ENCODE measurements around the gene KLHL22.
"Not testable (repeated sequence)": the region's sequence is repeated elsewhere in the genome, so short reads cannot be mapped to it uniquely, and the experiment has no call there.

KLHL22 gene, protein sequence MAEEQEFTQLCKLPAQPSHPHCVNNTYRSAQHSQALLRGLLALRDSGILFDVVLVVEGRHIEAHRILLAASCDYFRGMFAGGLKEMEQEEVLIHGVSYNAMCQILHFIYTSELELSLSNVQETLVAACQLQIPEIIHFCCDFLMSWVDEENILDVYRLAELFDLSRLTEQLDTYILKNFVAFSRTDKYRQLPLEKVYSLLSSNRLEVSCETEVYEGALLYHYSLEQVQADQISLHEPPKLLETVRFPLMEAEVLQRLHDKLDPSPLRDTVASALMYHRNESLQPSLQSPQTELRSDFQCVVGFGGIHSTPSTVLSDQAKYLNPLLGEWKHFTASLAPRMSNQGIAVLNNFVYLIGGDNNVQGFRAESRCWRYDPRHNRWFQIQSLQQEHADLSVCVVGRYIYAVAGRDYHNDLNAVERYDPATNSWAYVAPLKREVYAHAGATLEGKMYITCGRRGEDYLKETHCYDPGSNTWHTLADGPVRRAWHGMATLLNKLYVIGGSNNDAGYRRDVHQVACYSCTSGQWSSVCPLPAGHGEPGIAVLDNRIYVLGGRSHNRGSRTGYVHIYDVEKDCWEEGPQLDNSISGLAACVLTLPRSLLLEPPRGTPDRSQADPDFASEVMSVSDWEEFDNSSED

DNA sequence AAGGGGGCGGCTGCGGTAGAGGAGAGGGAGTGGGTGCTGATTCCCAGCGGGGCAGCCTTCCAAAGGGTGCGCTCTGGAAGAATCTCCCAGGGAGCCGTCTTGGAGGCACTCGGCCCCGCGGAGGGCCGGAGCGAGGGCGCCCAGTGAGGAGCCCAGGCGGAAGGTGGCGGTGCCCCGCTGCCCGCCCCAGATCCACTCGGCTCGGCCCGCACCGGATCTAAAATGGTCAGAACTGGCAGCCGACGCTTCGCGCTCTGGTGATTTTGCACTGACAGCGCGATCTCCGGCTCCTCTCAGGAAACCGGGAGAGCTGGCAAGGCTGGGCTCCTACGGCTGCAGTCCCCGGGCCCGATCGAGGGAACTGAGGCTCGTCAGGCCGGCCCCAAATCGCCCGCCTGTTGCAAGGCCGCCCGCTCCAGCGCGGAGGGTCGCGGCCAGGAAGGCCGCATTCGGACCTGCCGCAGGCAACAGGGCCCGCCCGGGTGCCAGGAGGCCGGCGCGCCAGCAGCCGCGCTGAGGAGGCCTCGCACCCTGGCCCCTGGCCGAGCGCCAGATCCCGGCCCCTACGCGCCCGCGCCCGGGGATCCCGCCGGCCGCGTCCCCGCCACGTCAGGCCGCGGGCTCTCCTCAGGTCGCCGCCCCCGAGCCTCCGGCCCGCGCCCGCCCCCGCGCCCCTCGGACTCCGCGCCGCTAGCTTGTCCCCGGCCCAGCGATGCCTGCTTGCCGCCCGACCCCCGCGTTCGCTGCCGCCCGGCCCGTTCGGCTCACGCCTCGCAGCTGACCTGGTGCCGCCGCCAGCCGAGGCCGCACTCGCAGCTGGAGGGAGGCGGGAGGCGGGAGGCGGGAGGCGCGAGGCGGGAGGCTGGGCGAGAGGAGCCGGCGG is at the start of gene KLHL22:
Gene KLHL22 (minus strand): TSS at position 818 of the 883 bp plus-strand sequence. CDS start 6,584 bp downstream, outside the sequence.
- in situ Hi-C loops (cut with MboI; ENCODE audit: low sequenced_read_pairs): no loop called here

DNA sequence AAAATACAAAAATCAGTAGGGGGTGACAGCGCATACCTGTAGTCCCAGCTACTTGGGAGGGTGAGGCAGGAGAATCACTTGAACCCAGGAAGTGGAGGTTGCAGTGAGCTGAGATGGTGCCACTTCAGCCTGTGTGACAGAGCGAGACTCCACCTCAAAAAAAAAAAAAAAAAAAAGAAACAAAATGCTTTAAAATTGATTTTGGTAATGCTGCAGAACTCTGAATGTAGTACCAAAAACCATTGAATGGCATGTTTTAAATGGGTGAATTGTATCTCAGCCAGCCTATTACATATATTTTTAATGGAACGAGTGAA is 49.7 kb upstream of the KLHL22 start:
- in situ Hi-C loops (cut with MboI; ENCODE audit: low sequenced_read_pairs): not testable (repeated sequence)

DNA sequence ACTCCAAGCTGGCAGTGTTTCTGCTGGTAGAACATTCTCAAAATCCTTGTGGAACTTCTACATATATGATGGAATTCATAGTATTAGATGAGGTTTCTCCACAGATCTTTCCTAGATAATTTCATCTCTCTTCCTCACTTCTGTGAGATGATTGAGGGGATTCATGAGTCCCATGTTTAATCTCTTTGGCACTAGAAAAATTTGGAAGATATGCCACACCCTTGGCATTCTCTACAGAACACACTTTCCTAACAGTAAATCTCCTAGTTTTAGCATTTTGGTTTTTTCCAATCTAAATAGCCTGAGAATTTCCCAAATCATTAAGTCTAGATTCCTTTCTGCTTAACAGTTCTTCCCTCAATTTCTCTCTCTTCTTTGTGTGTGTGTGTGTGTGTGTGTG is 47.1 kb upstream of the KLHL22 start:
- in situ Hi-C loops (cut with MboI; ENCODE audit: low sequenced_read_pairs): no loop called here

DNA sequence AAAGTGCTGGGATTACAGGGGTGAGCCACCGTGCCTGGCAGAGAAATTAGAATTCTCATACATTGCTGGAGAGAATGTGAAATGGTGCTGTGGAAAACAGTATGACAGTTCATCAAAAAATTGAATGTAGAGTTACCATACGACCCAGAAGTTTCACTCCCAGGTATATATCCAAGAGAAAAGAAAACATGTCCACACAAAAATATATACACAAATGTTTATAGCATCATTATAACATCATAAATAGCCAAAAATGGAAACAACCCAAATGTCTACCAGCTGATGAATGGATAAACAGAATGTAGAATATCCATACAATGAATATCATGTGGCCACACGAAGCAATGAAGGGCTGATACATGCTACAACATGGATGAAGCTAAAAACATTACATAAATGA is 46.5 kb upstream of the KLHL22 start:
- in situ Hi-C loops (cut with MboI; ENCODE audit: low sequenced_read_pairs): no loop called here

DNA sequence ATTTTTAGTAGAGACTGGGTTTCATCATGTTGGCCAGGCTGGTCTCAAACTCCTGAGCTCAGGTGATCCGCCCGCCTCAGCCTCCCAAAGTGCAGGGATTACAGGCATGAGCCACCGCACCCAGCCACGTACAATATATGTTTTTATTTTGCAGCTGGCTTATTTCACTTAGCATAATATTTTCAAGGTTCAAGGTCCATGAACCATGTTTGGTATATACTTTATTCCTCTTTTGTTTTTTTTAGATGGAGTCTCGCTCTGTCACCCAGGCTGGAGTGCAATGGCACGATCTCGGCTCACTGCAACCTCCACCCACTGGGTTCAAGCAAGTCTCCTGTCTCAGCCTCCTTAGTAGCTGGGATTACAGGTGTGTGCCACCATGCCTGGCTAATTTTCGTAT is 43.3 kb upstream of the KLHL22 start:
- in situ Hi-C loops (cut with MboI; ENCODE audit: low sequenced_read_pairs): not testable (repeated sequence)

DNA sequence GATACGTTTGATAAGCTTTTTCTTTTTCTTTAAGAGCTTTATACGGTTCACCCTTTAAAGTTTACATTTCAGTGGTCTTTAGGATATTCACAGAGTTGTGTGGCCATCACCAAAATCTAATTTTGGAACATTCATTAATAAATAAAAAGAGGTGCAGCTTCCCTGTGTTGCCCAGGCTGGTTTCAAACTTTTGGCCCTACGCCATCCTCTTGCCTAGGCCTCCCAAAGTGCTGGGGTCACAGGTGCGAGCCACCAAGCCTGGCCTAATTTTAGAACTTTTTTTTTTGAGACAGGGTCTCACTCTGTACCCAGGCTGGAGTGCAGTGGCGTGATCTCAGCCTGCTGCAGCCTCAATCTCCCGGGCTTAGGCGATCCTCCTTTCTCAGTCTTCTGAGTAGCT is 42.4 kb upstream of the KLHL22 start:
- in situ Hi-C loops (cut with MboI; ENCODE audit: low sequenced_read_pairs): no loop called here

DNA sequence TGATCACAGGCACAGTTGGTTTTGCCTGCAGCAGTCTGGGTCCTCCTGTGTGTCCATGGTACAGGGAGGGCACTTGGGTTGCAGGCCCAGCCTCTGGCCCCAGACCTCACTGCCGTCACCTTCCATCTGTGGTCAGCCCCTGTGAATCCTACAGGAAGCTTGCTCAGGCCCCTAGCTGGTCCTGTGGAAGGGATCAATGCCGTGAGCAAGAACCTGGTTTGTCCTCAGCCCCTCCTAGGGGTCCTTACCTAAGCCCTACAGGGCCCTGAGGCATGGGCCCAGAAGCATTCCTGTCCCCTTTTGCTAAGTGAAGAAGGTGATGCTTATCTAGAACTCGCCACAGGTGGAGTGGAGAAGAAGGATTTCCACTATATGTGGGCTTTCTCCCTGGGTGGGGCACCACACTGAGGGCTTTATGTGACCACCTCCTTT is 41.7 kb upstream of the KLHL22 start:
- in situ Hi-C loops (cut with MboI; ENCODE audit: low sequenced_read_pairs): no loop called here

DNA sequence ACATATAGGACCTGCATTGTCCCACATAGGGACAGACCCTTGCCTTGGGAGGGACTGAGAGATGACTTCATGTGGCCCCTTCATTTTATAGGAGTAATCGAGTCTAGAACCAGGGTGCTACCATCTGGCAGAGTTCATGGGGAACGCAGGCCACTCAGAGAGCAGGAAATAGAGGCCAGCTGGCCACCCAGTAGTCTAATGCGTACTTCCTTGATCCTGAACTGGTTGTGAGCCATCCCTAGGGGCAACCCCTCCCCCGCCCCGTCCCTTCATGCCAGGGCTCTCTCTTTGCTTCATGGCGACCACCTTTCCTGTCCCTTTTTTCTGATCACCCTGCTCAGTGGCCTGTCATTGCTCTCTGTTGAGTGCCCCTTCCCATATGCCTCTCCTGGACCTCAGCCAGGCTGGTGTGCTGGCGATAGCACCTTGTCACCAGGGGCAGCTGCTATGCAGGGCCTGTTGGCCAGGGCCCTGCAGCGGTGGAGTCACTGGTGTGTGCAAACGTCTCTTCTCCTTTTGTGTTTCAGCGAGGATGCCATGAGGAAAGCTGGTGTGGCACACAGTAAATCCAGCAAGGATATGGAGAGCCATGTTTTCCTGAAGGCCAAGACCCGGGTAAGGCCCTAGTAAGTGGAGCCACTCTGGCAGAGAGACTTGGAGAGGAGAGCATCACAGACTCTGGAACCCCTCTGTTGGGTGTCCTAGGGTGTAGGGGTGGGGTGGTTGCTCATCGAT is 41.2 kb upstream of the KLHL22 start:
- in situ Hi-C loops (cut with MboI; ENCODE audit: low sequenced_read_pairs): no loop called here

DNA sequence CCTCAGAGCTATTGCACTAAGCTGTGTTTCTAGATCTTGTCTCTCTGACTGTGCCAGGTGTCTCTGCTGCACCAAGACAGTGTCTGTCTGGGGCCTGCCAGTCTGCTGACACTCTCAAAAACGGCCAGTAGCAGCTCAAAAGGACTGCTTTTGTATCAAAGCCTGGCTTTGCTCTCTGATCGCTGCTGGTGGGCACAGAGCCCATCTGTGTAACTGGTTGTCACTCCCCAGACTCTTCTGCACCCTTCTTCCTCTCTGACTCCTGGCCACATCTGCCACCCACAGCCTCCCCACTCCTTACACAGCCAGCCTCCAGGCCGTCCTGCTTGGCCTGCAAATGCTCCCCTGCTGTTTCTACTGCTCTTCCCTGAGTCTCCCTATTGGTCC is 38.3 kb upstream of the KLHL22 start:
- in situ Hi-C loops (cut with MboI; ENCODE audit: low sequenced_read_pairs): no loop called here

DNA sequence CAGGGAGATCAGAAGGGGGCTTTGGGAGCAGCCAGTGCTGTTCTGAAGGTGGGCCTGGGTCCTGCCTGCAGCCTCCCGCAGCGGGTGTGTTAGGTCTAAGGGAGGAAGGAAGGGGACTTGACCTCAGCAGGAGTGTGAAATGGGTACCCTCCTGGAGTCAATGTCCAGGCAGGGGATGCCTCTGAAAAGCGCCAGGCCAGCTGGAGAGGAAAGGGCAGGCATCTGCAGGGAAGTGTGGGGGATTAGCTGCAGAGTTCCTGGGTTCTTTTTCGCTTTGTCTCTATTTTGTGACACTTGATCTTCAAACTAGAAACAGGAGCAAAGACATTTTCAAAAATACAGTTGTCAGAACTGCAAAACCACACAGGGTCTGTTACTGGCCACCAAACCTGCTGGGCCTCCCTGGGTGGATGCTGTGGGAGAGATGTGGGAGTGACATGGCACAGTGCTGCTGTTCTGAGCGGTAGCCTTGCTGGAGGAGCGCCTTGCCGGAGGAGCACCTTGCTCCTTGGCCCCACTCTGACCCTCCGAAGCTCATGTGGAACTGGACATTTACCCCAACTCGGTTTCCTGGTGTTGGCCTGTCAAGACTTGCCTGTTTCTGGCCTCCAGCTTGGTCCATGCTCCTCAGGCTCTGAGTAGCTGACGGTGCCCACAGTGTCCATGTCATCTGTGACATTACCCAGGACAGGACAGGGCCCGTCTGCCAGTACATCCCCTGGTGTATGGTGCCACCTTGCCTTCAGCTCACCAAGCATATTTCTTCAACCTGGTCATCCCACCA is 37.7 kb upstream of the KLHL22 start:
- in situ Hi-C loops (cut with MboI; ENCODE audit: low sequenced_read_pairs): no loop called here

DNA sequence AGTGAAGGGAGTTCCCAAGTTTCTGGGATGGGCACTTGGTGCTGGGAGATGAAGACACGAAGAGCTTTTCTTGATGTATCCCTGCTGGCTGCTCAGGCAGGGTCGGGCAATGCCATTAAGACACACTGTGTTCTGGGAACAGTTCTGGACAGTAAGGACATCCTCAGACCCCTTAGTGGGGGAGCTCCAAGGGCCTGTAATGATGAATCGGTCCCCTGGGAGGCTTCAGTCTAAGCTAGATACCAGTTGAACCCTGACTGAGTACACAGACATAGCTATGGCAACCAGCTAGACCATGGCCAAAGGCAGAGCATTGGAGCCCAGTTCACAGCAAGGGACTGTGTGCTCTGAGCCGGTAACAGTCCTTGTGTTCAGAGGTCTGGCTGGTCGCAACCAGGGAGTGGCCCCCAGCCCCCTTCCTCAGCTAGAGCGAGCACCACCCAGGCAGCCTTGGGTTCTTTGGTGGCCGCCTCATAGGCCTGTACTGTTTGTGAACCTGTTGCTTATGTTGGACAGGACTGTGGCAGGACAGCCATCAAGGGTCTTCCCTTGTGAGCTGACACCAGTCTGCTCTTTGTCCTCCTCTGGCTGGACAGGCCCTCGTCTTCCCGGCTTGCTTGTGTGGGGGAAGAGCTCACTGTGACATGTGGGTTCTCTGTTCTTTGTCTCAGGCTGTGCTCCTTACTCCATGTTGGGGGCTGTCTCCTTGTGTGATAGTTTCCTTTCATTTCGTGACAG is 36.8 kb upstream of the KLHL22 start:
- in situ Hi-C loops (cut with MboI; ENCODE audit: low sequenced_read_pairs): no loop called here

DNA sequence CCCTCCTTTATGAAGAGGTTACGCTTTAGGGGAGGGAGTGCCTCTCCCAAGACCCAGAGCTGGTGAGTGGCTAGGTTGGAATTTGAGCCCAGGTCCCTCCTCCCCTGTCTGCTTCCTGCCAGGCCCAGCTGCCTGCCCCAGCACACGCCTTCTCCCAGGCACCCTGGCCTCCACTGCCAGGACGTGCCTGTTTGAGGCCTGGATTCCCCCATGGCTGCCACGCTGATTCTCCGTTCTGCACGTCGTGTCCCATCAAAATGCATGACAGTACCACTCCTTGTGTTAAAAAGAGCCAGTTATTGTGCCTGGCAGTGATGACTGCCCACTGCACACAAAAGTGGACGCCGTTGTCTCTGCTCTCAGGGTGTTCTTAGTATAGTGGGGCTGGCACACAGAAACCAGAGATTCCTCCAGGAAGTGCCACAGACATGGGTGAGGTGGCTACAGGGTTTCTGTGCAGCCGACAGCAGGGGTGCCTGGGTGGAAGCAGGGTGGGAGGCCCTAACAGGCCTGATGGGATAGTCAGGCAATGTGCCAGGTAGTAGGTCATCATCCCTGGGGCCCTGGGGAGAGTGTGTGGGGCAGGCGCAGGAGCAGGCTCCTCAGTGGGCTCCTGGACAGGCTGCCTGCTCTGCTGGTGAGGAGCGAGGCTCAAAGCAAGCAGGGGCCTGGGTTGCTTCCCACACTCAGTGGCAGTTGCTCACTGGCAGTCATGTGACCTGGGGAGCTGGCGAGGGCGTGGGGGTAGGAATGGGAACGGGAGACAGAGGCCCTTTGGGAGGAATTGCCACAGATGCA is 36.0 kb upstream of the KLHL22 start:
- in situ Hi-C loops (cut with MboI; ENCODE audit: low sequenced_read_pairs): no loop called here

DNA sequence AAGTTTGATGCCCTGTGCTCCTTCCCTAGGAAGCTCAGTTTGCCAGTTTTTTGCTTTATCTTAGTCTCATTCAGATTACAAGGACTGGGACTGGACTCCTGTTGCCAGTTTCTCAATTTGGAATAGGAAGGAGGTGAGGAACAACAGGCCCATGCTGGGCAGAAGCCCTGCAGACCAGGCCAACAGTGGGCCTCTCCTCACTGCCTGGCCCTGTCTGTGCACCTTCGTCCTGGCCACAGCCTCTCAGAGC is 35.5 kb upstream of the KLHL22 start:
- in situ Hi-C loops (cut with MboI; ENCODE audit: low sequenced_read_pairs): no loop called here

DNA sequence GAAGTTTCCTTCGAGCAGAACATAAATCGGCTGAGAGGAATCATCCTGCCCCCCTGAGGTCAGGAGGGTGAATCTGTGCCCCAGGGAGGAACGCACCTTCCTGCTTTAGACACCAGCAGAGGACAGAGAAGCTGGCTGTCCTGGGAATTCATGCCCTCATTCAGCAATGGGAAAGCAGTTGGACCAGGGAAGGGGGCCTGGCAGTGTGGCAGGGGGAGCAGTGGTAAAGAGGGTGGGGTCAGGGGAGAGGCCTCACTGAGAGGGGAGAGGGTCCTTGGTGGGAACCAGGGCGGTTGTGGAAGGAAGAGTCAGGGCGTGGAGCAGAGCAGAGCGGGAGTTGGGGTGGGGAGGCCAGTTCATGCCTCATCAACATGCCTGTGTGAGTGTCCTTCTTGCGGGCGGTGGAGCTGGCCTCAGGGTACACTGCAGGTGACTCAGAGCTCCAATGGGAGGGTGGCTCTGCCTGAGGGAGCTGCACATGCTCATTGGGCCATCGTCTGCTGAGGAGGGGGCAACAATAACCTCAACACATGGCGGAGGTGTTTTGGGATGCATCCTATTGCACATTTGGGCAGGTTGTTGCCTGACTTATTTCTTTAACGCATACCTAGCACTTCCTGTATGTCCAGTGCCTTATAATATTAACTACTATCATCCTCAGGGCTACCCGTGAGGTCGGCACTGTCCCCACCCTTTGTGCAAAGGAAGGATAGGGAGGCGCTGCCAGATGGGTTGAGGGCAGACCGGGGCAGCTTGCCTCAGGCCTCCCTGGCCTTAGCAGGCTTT is 35.0 kb upstream of the KLHL22 start:
- in situ Hi-C loops (cut with MboI; ENCODE audit: low sequenced_read_pairs): no loop called here

DNA sequence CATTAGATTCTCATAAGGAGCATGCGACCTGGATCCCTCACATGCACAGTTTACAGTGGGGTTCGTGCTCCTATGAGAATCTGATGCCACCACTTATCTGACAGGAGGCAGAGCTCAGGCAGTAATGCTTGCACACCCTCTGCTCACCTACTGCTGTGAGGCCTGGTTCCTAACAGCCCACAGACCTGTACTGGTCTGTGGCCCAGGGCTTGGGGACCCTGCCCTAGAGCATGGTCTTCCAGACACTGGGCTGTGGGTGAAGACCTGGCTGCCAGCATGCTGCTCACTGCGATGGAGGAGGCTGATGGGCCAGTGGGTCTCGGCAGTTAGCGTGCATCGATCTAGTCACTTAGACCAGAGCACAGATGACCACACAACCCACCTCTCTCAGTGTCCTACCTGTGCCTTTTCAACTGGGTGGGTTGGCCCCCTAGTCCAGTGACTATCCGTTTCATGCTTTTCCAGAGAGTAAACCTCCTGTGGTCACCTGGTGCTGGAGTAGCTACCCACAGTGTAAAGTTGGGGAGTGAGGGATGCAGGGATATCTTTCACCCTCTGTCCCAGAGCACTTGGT is 32.9 kb upstream of the KLHL22 start:
- in situ Hi-C loops (cut with MboI; ENCODE audit: low sequenced_read_pairs): no loop called here

DNA sequence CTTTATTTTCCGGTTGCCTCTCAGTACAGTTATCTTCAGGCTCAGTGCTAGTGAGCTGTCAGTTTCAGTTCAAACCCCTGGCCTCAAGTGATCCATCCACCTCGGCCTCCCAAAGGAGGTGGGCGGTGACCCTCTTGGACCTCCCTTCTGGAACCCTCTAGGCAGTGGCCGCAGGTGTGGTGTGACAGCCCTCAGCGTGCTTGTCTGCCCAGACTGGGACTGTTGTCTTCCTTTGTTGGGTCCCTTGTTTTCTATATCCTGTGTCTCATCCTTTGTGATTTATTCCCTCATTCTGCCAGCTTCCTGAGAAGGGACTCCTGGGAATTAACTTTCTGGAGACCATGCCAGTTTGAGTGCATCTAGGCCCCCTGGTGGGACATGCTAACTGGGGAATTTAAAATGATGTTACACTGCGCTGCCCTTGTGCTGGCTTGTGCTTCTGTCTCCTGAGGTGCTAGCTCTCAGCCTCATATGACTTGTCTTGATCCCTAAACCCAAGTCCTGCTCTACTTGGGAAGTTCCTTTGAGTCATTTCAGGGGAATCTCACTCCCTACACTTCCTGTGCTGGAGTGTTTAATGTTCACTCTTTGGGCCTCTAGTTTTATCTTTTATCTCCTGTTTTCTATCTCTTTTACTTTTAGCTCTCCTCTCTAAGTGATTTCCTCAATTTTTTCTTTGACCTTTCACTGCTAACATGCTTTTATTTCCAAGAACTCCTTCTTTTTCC is 31.2 kb upstream of the KLHL22 start:
- in situ Hi-C loops (cut with MboI; ENCODE audit: low sequenced_read_pairs): no loop called here

DNA sequence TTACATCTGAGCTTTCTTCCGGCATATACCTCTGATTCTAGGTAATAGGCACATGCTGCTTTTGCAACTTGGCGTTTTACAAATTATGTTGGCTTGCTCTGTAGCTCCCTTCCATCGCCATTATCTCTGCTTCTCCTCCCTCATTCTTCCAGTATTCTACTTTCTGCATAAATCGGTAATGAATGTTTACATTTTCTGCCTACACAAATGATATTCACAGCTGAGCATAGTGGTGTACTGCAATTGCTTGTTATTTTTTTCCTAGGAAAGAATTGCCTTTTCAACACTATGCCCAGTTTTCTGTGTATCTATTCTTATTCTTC is 30.7 kb upstream of the KLHL22 start:
- in situ Hi-C loops (cut with MboI; ENCODE audit: low sequenced_read_pairs): no loop called here

Data from HL-60/S4 treated with phorbol 12-myristate 13-acetate at 8.2 ng/mL for 4 days and 3 days (cell line).